ENCODE data around the gene PSMB5. TPM values are rescaled to one million over a fixed set of nuclear protein-coding genes. Genes with fewer than 3 reads are reported as not detected.

Gene PSMB5
- total and polyA plus RNA-seq, 5 donors from 2014 or later = 13.8 to 50.9 (median 32.6) TPM

DNA sequence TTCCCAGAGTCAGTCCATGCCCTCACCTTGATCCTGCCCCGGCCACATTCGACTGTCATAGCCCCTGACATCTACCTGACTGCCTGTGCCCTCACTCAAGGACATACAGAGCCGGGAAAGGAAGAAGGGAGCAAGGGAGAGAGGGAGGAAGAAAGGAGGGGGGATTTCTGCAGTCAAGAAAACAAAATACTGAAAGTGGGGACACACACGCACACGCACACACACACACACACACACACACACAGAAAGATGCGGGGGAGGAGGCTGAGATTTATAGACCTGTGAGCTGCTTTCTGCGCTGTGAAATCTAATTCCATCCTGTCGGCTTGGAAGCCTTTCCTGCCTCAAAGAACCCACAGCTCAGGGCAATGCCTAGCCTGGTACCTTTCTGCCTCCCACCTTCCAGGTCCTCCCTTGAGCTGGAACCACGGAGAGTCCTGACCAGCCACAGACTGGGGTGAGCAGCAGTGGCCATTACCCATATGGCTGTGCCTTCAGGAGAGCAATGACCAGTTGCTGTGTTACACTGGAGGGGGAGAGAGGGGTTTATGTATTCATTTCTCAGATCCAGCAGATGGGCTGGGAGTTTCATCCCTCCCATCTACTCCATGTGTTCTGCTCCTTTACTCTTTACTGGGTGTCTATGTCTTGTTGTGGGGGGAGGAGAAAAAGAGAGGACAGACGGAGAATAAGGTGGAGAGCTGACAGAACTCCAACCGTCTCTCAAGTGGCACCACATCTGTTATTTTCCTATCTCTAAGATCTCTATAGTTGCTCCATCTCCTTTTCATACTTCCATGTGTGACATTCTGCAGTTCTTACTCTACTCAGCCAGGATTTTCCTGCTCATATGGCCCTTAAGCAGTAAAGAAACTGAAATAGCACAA is 37.7 kb downstream of the PSMB5 start:
- no peaks in the 10 kb centered on the region for H3K9me3 Mint-ChIP-seq
- peaks cover 0 to 4% (median 0%) of the 10 kb centered on the region in 4 donors for H3K4me1 Mint-ChIP-seq
- DNase-seq = no peak
- ATAC-seq (ENCODE audit: low read depth in 2 of 2) = no peak
- no peak overlapping the region for H3K4me3 Mint-ChIP-seq
- H3K27ac ChIP-seq (ENCODE audit: insufficient read depth, low read length, poor library complexity, severe bottlenecking) = no peak overlapping the region
- peaks cover 8% of the 10 kb centered on the region for H3K36me3 Mint-ChIP-seq
- no peaks in the 10 kb centered on the region for H3K27me3 Mint-ChIP-seq
- H3K4me3 ChIP-seq (ENCODE audit: low read depth, low read length) = no peak overlapping the region
- H3K27ac Mint-ChIP-seq = no peak overlapping the region
- H3K4me1 ChIP-seq (ENCODE audit: control insufficient read depth, insufficient read depth, low read length, poor library complexity, severe bottlenecking) = no peaks in the 10 kb centered on the region
- H3K27me3 ChIP-seq (ENCODE audit: control insufficient read depth, insufficient read depth, low read length) = no peaks in the 10 kb centered on the region
- H3K9me3 ChIP-seq (ENCODE audit: control insufficient read depth in 2 of 2, low read length in 2 of 2) = no peaks in the 10 kb centered on the region
- H3K36me3 ChIP-seq (ENCODE audit: control insufficient read depth, insufficient read depth, low read length) = peaks cover 6% of the 10 kb centered on the region

DNA sequence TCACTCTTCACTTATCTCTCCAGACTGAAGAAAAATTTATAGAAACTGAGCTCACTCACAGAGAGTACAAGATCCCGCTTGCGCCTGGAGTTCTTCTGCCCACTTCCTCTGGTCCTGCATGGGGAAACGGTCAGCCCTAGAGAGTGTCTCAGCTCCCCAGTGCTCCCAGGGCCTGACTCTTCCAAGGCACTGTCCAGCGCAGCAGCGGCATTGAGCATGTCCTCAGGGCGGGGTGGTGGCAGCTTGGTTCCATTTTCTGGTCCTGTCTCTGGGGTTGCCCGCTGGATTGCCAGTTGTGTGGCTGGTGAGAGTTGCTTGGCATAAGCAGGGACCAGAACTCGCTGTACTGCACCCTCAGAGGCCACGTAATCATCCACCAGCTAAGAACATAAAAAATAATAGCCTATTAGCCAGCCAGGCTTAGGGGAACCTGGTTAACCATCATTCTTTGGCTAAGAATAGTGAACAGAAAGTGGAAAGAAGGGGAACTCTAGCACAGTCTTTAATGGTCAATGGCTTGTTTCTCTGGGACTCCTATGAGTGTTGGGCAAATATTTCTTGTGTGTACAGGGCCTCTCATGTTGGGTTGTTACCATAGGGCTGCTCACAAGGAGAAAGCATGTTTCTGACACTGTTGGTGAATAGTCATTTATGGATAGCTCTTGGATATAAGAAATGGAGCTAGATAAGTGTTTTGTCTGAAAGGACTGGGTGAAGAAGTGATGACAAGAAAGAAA is 38.6 kb downstream of the PSMB5 start:
- Histone ChIP-seq H3K36me3 (ENCODE audit: control insufficient read depth, insufficient read depth, low read length) (peaks cover 6% of the 10 kb centered on the region), H3K4me1 (ENCODE audit: control insufficient read depth, insufficient read depth, low read length, poor library complexity, severe bottlenecking) (no peaks in the 10 kb centered on the region), H3K4me3 (ENCODE audit: low read depth, low read length) (no peak overlapping the region), H3K27me3 (ENCODE audit: control insufficient read depth, insufficient read depth, low read length) (no peaks in the 10 kb centered on the region), H3K9me3 (ENCODE audit: control insufficient read depth in 2 of 2, low read length in 2 of 2) (no peaks in the 10 kb centered on the region), H3K27ac (ENCODE audit: insufficient read depth, low read length, poor library complexity, severe bottlenecking) (no peak overlapping the region)
- no peak for DNase-seq
- ATAC-seq (ENCODE audit: low read depth in 2 of 2) = no peak
- no peaks in the 10 kb centered on the region for H3K27me3 Mint-ChIP-seq
- peaks cover 8% of the 10 kb centered on the region for H3K36me3 Mint-ChIP-seq
- no peak overlapping the region for H3K27ac Mint-ChIP-seq
- H3K4me3 Mint-ChIP-seq = no peak overlapping the region
- H3K9me3 Mint-ChIP-seq = no peaks in the 10 kb centered on the region
- peaks cover 0 to 4% (median 0%) of the 10 kb centered on the region in 4 donors for H3K4me1 Mint-ChIP-seq

DNA sequence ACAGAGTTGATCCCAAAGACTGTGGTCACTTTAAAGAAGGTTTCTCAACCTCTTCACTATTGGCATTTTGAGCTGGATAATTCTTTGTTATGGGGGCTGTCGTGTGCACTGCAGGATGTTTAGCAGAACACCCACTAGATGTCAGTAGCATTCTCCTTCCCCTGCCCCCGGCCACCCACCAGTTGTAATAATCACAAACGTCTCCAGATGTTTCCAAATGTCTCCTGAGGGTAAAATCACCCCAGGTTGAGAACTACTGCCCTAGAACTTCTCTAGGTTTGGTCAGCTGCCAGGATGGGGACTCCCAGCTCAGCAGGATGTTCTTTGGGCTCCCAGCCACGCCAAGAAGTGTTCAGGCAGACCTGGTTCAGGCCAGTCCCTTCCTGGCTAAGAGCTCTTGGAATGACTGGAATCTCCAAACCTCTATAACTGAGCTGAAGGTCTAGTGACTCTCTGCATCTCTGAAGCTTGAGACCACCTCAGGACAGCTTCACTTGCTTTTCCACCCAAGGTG is 39.9 kb downstream of the PSMB5 start:
- H3K9me3 ChIP-seq (ENCODE audit: control insufficient read depth in 2 of 2, low read length in 2 of 2) = no peaks in the 10 kb centered on the region
- peaks cover 0 to 4% (median 0%) of the 10 kb centered on the region in 4 donors for H3K4me1 Mint-ChIP-seq
- peaks cover 12% of the 10 kb centered on the region for H3K36me3 Mint-ChIP-seq
- no peak overlapping the region for H3K27ac ChIP-seq (ENCODE audit: insufficient read depth, low read length, poor library complexity, severe bottlenecking)
- H3K36me3 ChIP-seq (ENCODE audit: control insufficient read depth, insufficient read depth, low read length) = peaks cover 6% of the 10 kb centered on the region
- DNase-seq (peak in 2 of 3 donors; percentile 41 to 53), ATAC-seq (ENCODE audit: low read depth in 2 of 2) (peak; percentile 50 to 68)
- no peak overlapping the region for H3K27ac Mint-ChIP-seq
- no peaks in the 10 kb centered on the region for H3K27me3 ChIP-seq (ENCODE audit: control insufficient read depth, insufficient read depth, low read length)
- H3K4me3 ChIP-seq (ENCODE audit: low read depth, low read length) = no peak overlapping the region
- no peaks in the 10 kb centered on the region for H3K4me1 ChIP-seq (ENCODE audit: control insufficient read depth, insufficient read depth, low read length, poor library complexity, severe bottlenecking)
- H3K4me3 Mint-ChIP-seq = no peak overlapping the region
- no peaks in the 10 kb centered on the region for H3K27me3 Mint-ChIP-seq
- no peaks in the 10 kb centered on the region for H3K9me3 Mint-ChIP-seq

DNA sequence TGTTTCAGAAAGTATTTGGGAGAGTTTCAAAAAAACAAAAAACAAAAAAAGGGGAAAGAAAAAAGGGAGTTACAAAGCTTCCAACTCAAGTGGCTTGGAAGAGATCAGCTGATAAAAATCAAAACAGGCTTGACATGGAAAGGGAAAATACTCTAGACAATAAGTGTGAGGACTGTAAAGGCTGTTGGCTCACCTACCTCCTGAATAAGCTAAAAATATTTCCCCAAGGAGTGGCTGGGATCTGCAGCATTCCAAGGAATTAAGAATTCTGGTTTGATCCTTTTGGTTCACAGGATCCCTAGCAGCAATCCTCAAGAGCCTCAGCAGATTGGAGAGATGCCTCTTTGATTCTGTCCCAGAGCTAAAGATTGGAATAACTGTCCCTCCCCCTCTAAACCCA is 41.2 kb downstream of the PSMB5 start:
- no peaks in the 10 kb centered on the region for H3K27me3 Mint-ChIP-seq
- no peak for ATAC-seq (ENCODE audit: low read depth in 2 of 2)
- Histone ChIP-seq H3K27me3 (ENCODE audit: control insufficient read depth, insufficient read depth, low read length) (no peaks in the 10 kb centered on the region), H3K4me3 (ENCODE audit: low read depth, low read length) (no peak overlapping the region), H3K27ac (ENCODE audit: insufficient read depth, low read length, poor library complexity, severe bottlenecking) (no peak overlapping the region), H3K36me3 (ENCODE audit: control insufficient read depth, insufficient read depth, low read length) (peaks cover 6% of the 10 kb centered on the region), H3K4me1 (ENCODE audit: control insufficient read depth, insufficient read depth, low read length, poor library complexity, severe bottlenecking) (no peaks in the 10 kb centered on the region), H3K9me3 (ENCODE audit: control insufficient read depth in 2 of 2, low read length in 2 of 2) (no peaks in the 10 kb centered on the region)
- H3K36me3 Mint-ChIP-seq = peaks cover 22% of the 10 kb centered on the region
- no peaks in the 10 kb centered on the region for H3K9me3 Mint-ChIP-seq
- peaks cover 0 to 4% (median under 1%) of the 10 kb centered on the region in 4 donors for H3K4me1 Mint-ChIP-seq
- H3K27ac Mint-ChIP-seq = no peak overlapping the region
- H3K4me3 Mint-ChIP-seq = no peak overlapping the region
- no peak for DNase-seq

DNA sequence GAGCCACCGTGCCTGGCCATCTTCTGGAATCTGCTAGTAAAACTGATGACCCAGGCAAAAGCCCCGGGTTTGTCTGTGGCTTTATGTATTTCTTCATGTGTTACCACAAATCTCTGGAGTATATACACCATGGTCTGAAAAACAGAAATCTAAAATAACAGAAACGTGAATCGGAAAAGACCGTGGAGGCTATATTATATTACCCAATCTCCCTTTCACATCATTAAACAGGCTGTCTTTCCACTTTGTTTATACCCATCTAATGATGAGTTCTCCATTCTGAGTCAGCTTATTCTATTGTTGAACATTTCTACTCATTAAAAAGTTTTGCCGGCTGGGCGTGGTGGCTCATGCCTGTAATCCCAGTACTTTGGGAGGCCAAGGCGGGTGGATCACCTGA is 42.8 kb downstream of the PSMB5 start:
- no peak for DNase-seq
- Mint-ChIP-seq H3K27me3 (no peaks in the 10 kb centered on the region), H3K9me3 (no peaks in the 10 kb centered on the region), H3K36me3 (peaks cover 26% of the 10 kb centered on the region), H3K27ac (no peak overlapping the region), H3K4me1 (peaks cover 0 to 4% (median under 1%) of the 10 kb centered on the region in 4 donors), H3K4me3 (no peak overlapping the region)
- no peak for ATAC-seq (ENCODE audit: low read depth in 2 of 2)
- Histone ChIP-seq H3K36me3 (ENCODE audit: control insufficient read depth, insufficient read depth, low read length) (peaks cover 4% of the 10 kb centered on the region), H3K27ac (ENCODE audit: insufficient read depth, low read length, poor library complexity, severe bottlenecking) (no peak overlapping the region), H3K9me3 (ENCODE audit: control insufficient read depth in 2 of 2, low read length in 2 of 2) (no peaks in the 10 kb centered on the region), H3K4me1 (ENCODE audit: control insufficient read depth, insufficient read depth, low read length, poor library complexity, severe bottlenecking) (no peaks in the 10 kb centered on the region), H3K4me3 (ENCODE audit: low read depth, low read length) (no peak overlapping the region), H3K27me3 (ENCODE audit: control insufficient read depth, insufficient read depth, low read length) (no peaks in the 10 kb centered on the region)

DNA sequence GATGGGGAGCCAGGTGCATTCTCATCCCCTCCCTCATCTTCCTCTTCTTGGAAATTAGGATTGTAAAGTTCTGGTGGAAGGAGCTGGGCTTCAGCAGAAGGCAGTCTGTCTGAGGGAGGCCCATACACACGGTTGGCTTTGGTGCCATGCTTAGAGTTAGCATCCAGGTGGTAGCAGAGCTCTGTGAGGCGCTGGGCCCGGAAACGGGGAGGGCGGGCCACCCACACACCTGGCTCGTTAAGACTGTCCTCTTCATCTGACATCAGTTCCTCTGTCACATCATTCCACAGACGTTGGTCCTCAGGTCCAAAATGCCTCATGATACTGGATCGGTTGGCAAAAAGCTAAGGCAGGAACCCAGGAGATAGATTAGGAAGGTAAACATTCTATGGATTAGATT is 47.4 kb downstream of the PSMB5 start:
- Histone ChIP-seq H3K4me1 (ENCODE audit: control insufficient read depth, insufficient read depth, low read length, poor library complexity, severe bottlenecking) (peaks cover 12% of the 10 kb centered on the region), H3K9me3 (ENCODE audit: control insufficient read depth in 2 of 2, low read length in 2 of 2) (no peaks in the 10 kb centered on the region), H3K27me3 (ENCODE audit: control insufficient read depth, insufficient read depth, low read length) (no peaks in the 10 kb centered on the region), H3K36me3 (ENCODE audit: control insufficient read depth, insufficient read depth, low read length) (no peaks in the 10 kb centered on the region), H3K4me3 (ENCODE audit: low read depth, low read length) (no peak overlapping the region), H3K27ac (ENCODE audit: insufficient read depth, low read length, poor library complexity, severe bottlenecking) (no peak overlapping the region)
- Mint-ChIP-seq H3K4me1 (peaks cover 0 to 4% (median 0%) of the 10 kb centered on the region in 4 donors), H3K27ac (no peak overlapping the region), H3K4me3 (no peak overlapping the region), H3K36me3 (peaks cover 25% of the 10 kb centered on the region), H3K9me3 (no peaks in the 10 kb centered on the region), H3K27me3 (no peaks in the 10 kb centered on the region)
- DNase-seq (no peak), ATAC-seq (ENCODE audit: low read depth in 2 of 2) (no peak)

DNA sequence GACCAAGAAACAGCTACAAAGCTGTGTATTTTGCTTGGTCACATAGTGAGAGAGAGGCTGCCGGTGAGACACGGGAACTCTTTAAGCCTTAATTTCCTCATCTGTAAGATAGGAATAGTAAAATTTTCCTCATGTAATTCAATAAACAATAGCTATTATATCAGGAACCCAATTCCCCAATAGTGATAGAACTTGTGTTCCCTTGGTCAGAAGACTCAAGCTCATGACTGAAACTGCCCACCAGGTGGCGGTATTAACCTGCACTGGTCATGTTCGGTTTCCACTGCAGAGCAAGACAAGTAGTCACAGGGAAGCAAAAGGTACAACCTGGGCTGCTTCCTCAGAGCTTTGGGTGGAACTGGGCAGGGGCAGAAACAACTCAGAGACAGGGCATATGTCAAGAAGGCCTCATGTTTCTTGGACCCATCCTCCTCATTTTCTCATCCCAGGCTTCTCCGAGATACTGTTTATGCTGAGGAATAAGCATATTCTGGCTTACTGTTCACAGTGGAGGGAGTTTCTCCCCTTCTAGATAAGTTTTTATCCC is 48.1 kb downstream of the PSMB5 start:
- H3K4me3 ChIP-seq (ENCODE audit: low read depth, low read length) = no peak overlapping the region
- H3K27me3 Mint-ChIP-seq = no peaks in the 10 kb centered on the region
- H3K36me3 ChIP-seq (ENCODE audit: control insufficient read depth, insufficient read depth, low read length) = no peaks in the 10 kb centered on the region
- peaks cover 25% of the 10 kb centered on the region for H3K36me3 Mint-ChIP-seq
- H3K27ac Mint-ChIP-seq = no peak overlapping the region
- no peaks in the 10 kb centered on the region for H3K9me3 ChIP-seq (ENCODE audit: control insufficient read depth in 2 of 2, low read length in 2 of 2)
- DNase-seq = peak; percentile 75 to 91 (median 85)
- peaks cover 19% of the 10 kb centered on the region for H3K4me1 ChIP-seq (ENCODE audit: control insufficient read depth, insufficient read depth, low read length, poor library complexity, severe bottlenecking)
- no peak overlapping the region for H3K27ac ChIP-seq (ENCODE audit: insufficient read depth, low read length, poor library complexity, severe bottlenecking)
- no peaks in the 10 kb centered on the region for H3K27me3 ChIP-seq (ENCODE audit: control insufficient read depth, insufficient read depth, low read length)
- ATAC-seq (ENCODE audit: low read depth in 2 of 2) = peak; percentile 66 to 72
- H3K4me1 Mint-ChIP-seq = peaks cover 0 to 4% (median 0%) of the 10 kb centered on the region in 4 donors
- H3K4me3 Mint-ChIP-seq = no peak overlapping the region
- H3K9me3 Mint-ChIP-seq = no peaks in the 10 kb centered on the region
